ENCODE measurements around the gene ADAMTS17. TPM values are rescaled to one million over a fixed set of nuclear protein-coding genes. Genes with fewer than 3 reads are reported as not detected.
"Not testable (repeated sequence)": the region's sequence is repeated elsewhere in the genome, so short reads cannot be mapped to it uniquely, and the experiment has no call there.

The ADAMTS17 gene
- total RNA-seq, 1 donor from 2014 or later, result 17.0 TPM

- DNase-seq, result no peak
Observed at GRCh38 chr15:100078511-100079220, 263.1 kb downstream of the ADAMTS17 start.

GRCh38 chr15:100075229-100075628 is 266.5 kb downstream of the ADAMTS17 start:
- no peak for DNase-seq

GRCh38 chr15:100073982-100074381 is 267.8 kb downstream of the ADAMTS17 start:
- DNase-seq, result no peak

- not testable (repeated sequence) for DNase-seq
Observed at GRCh38 chr15:100066521-100067280, 275.1 kb downstream of the ADAMTS17 start.

- no peak for DNase-seq
Observed at GRCh38 chr15:100061944-100062343, 279.8 kb downstream of the ADAMTS17 start.

GRCh38 chr15:100060276-100060926 is 281.4 kb downstream of the ADAMTS17 start:
- no peak for DNase-seq

GRCh38 chr15:100059521-100059920 is 282.3 kb downstream of the ADAMTS17 start:
- no peak for DNase-seq

- no peak for DNase-seq
Observed at GRCh38 chr15:100059094-100059493, 282.7 kb downstream of the ADAMTS17 start.

- no peak for DNase-seq
Observed at GRCh38 chr15:100058458-100058857, 283.3 kb downstream of the ADAMTS17 start.

- no peak for DNase-seq
Observed at GRCh38 chr15:100057281-100057680, 284.5 kb downstream of the ADAMTS17 start.

GRCh38 chr15:100056411-100057072 is 285.2 kb downstream of the ADAMTS17 start:
- no peak for DNase-seq

GRCh38 chr15:100055821-100056220 is 286.0 kb downstream of the ADAMTS17 start:
- DNase-seq, result no peak

GRCh38 chr15:100054539-100054938 is 287.2 kb downstream of the ADAMTS17 start:
- no peak for DNase-seq

- DNase-seq, result no peak
Observed at GRCh38 chr15:100053474-100054121, 288.2 kb downstream of the ADAMTS17 start.

- no peak for DNase-seq
Observed at GRCh38 chr15:100052716-100053473, 288.9 kb downstream of the ADAMTS17 start.

GRCh38 chr15:100050877-100051786 is 290.6 kb downstream of the ADAMTS17 start:
- DNase-seq, result no peak

- no peak for DNase-seq
Observed at GRCh38 chr15:100049936-100050876, 291.6 kb downstream of the ADAMTS17 start.

- no peak for DNase-seq
Observed at GRCh38 chr15:100049483-100049882, 292.3 kb downstream of the ADAMTS17 start.

- no peak for DNase-seq
Observed at GRCh38 chr15:100048736-100049135, 293.0 kb downstream of the ADAMTS17 start.

Measured in skin of body (tissue), 2 donors.